Medulla oblongata (tissue), 1 donor: ENCODE measurements around the gene ZKSCAN1.

Experiments
- DNase-seq: peaks from one replicate; pipeline ENCODE4 v3.0.0-alpha.2; 2015; ENCODE audit errors: extremely low spot score

Gene ZKSCAN1

GRCh38 chr7:100079024-100079560, 63.7 kb downstream of the ZKSCAN1 start:
- peak; percentile 93 for DNase-seq

- no peak for DNase-seq
Observed at GRCh38 chr7:100080907-100081534, 65.6 kb downstream of the ZKSCAN1 start.

- peak; percentile 100 for DNase-seq
Observed at GRCh38 chr7:100081535-100082102, 66.2 kb downstream of the ZKSCAN1 start, which contains the start of gene ZNF3. Gene ZNF3, minus strand, starts transcription at chr7:100081723. Its CDS starts 4,366 bp downstream, at chr7:100077357.

- no peak for DNase-seq
Observed at GRCh38 chr7:100082978-100083377, 67.6 kb downstream of the ZKSCAN1 start.

GRCh38 chr7:100085515-100085914, 70.1 kb downstream of the ZKSCAN1 start:
- no peak for DNase-seq

- DNase-seq, result no peak
Observed at GRCh38 chr7:100087055-100087750, 71.8 kb downstream of the ZKSCAN1 start.

GRCh38 chr7:100088095-100088620, 72.8 kb downstream of the ZKSCAN1 start:
- DNase-seq, result no peak

GRCh38 chr7:100088621-100089457, 73.4 kb downstream of the ZKSCAN1 start, which contains the start of gene COPS6:
Gene COPS6, plus strand, starts transcription at chr7:100088969. Its CDS starts 22 bp downstream, at chr7:100088991.
- peak; percentile 69 for DNase-seq

GRCh38 chr7:100089458-100090196, 74.2 kb downstream of the ZKSCAN1 start:
- no peak for DNase-seq

GRCh38 chr7:100090527-100091410, 75.4 kb downstream of the ZKSCAN1 start:
- DNase-seq, result no peak
